Stimulated activated CD4-positive, alpha-beta T cell treated with anti-CD3 and anti-CD28 coated beads, Interleukin-1b, Interleukin-23, amount 100 ng/mL, for 48 hours (primary cell): ENCODE results near the gene FCN2.

Experiments used
- DNase-seq: peaks from one replicate; pipeline ENCODE4 v3.0.0-alpha.2; 2020

FCN2 gene

GRCh38 chr9:134869554-134870300, 10.9 kb upstream of the FCN2 start:
- no peak for DNase-seq

DNA sequence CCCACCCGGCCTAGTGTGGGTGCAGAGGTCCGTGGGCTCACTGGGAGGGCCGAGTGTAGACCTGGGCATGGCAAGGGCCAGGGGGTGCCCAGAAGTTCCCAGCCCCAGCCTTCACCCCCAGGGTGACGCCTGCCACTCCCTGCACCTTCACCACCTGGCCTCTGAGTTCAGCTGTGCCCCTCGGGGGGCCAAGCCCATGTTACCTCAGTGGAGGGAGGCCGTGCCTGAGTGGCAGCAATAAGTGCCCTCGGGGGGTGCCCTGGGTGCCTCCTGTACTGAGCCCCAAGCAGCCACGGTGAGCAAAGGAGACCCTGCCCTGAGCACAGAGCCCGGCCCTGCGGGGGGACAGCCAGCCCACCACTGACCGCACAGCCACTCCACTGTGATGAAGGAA, 10.3 kb upstream of the FCN2 start:
- no peak for DNase-seq

DNA sequence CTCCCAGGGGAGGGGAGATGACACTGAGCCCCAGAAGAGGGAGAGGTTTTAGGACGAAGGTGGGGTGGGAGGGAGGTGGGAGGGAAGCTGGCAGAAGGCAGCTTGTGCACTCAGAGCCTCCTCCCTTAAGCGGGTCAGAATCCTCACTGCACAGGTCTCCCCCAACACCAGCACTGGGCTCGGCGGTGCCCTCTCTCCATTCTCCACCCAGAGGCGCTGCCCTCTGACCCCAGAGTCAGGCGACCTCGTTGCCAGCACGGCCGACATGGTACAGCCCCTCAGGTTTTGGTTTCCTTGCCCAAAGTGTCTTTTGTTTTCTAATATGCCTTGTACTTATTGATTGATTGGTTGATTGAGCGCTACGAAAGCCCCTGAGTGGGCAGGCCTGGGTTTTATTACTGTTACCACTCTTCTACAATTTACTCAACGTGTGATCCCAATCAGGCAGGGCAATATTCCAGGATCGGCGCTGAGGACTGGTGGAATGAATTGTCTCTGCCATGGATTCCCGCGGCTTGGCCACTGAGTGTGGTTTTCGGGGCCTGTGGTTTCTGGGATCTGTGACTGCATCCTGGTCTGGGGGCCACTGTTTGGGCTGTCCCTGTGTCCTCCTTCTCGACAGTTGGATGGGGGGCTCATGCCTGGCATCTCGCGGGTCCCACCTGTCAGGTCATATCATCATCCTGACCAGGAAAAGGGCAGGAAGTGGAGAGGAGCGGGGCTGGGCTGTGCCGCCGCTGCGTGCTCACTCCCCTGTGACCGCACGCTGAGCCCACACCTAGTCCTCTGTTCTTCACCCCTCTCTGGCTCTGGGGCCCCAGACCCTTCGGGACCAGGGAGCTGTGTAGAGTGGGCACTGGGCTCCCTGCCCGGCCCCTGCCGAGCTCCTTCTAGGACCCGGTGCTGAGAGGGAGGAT, 9.6 kb upstream of the FCN2 start:
- DNase-seq, result no peak

GRCh38 chr9:134871697-134872340, 8.8 kb upstream of the FCN2 start:
- no peak for DNase-seq

DNA sequence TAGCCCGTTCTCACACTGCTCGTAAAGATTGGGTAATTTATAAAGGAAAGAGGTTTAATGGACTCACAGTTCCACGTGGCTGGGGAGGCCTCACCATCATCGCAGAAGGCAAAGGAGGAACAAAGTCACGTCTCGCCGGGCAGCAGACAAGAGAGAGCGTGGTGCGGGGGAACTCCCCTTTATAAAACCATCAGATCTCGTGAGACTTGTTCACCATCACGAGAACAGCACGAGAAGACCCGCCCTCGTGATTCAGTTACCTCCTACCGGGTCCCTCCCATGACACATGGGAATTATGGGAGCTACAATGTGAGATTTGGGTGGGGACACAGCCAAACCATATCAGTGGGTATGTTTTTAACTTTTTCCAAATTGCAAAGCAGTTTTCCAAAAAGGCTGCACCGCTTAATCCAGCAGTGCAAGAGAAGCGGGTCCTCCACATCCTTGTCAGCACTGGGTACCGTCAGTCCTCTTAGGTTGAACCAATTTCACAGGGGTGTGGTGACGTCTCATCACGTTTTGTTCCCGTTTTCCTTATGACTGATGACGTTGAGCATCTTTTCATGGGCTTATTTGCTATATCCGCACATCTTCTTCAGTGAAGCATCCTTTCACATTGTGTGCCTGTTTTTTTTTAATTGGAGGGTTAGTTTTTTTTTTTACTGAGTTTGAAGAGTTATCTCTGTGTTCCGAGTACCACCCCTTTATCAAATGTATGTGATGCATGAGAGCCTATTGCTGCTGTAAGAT, 8.0 kb upstream of the FCN2 start:
- DNase-seq, result no peak

DNA sequence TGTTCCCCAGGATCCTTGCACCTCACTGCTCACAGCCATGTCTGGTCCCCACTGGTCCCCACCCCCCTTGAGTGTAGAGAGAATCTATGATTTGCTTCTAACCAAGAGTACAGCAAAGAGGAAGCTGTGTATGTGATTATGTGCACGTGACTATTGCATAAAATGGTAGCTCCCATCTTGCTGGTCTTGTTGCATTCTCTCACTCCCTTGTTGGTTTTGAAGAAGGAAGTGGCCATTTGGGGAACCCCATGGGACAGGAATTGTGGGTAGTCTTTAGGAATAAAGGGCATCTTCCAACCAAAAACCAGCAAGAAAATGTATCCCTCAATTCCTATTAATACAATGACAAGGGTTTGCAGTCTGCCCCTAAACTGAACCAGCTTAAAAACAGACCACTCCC, 5.2 kb upstream of the FCN2 start:
- no peak for DNase-seq

DNA sequence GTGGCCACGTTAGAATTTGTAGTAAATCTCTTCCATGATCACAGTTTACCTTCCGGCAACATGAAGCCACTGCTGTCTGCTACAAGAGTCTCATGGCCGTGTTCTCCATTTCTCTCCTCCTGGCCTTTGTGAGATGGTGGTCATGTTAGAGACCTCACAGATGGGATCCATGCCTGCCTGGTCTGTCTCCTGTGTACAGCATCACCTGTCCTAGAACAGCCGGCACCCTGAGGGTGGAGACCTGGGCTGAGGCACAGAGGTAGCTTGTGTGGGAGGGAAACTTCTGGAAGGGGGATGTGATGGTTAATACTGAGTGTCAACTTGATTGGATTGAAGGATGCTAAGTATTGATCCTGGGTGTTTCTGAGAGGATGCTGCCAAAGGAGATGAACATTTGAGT, 3.1 kb upstream of the FCN2 start:
- no peak for DNase-seq

DNA sequence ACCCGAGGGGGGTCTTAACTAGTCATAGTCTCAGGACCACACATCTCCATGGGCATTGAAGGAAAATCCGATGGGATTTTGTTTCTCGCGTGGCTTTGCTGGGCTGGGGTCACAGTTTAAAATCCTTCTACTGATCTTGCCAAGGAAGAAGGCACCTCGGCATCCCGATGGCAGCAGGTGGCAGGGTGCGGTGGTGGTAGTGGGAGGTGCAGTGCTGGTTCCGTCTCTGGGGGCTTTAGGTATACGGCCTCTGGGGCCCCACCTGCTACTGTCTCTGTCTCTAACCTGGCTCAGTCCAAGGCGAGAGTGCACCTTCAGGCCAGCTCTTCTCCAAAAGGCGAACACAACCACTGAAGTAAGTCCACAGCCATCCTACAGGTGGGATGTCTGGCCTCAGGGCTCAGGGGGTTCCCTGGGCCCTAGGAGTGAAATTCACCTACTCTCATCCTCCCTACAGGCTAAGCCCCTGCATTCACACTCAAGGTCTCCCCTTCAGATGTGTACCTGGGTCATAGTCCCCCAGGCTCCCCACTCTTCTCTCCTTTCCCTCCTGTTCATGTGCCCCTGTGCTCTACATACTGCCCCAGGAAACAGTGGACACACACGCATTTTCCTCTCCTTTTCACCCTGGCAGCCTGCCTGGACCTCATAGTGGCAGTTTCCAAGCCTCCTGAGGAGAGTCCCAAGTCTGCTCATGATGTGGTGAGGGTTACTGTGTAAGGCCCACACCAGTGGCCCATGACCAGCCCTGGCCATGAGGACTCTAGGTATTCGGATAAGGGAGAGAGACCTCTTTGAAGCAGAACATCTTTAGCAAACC, 736 bp upstream of the FCN2 start:
- no peak for DNase-seq

DNA sequence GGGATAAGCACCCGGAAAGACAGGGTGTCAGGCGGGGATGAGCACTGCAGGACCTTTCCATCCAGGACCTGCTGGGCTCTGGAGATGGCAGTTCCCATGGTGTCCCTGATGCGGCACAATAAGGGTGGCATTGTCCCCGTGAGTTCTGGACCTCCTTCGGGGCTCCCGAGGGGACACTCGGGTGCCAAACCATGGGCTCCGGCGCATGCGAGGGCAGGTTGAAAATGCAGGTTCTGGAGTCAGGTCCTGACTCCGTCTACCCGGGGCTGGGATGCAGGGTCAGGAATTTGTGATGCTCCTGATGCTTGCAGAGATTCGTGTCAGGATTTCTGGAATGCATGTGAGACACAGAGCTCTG, 682 bp downstream of the FCN2 start:
- no peak for DNase-seq

GRCh38 chr9:134882204-134882785, 1.7 kb downstream of the FCN2 start:
- DNase-seq, result no peak

DNA sequence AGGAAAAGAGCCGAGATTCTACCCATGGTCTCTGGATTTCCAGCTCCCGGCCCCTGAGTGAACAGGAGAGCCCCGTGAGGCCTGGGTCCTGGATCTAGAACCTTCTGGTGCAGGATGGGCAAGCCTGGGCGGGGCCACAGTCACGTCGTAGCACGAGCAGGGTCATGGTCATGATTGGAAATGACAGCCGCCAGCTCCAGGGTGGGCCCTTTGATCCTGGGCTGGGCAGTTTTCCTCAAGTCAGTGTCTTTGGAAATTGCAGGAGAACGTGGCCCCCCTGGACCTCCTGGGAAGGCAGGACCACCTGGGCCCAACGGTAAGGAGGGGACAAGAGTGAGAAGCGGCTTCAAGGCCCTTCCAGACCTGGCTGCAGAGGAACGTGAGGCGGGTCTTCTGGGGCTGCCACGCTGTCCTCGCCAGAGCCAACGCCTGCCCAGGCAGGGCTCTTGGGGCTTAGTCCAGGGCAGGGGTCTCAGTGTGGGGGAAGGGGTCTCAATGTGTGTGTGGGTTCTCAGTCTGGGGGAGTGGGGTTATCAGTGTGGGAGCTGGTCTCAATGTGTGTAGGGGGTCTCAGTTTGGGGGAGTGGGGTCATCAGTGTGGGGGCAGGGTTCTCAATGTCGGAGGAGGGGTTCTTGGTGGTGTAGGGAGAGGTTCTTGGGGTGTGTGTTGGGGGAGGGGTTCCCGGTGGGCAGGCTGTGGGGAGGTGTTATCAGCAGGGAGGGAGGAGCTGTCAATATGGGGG, 2.6 kb downstream of the FCN2 start:
- DNase-seq, result no peak

GRCh38 chr9:134884492-134884891, 3.9 kb downstream of the FCN2 start:
- DNase-seq, result no peak

GRCh38 chr9:134885001-134885678, 4.5 kb downstream of the FCN2 start:
- no peak for DNase-seq

- DNase-seq, result no peak
Observed at GRCh38 chr9:134885679-134886412, 5.2 kb downstream of the FCN2 start.

DNA sequence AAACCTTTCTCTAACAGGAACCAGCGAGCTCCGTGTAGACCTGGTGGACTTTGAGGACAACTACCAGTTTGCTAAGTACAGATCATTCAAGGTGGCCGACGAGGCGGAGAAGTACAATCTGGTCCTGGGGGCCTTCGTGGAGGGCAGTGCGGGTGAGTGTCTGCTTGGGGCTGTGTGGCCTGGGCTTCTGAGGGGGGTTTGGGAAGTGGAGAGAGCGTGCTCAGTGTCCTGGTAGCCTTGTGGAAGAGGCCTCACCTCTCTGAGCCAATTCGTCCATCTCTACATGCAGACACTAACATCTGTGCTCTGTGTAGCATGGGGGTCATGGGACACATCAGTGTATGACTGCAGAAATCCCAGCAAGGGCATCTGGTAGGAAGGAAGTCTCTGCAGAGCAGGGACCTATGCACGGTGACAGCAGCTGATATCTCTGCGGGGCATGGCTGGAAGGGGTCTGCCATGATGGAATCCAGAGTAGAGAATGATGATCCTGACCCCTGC, 5.9 kb downstream of the FCN2 start:
- no peak for DNase-seq

DNA sequence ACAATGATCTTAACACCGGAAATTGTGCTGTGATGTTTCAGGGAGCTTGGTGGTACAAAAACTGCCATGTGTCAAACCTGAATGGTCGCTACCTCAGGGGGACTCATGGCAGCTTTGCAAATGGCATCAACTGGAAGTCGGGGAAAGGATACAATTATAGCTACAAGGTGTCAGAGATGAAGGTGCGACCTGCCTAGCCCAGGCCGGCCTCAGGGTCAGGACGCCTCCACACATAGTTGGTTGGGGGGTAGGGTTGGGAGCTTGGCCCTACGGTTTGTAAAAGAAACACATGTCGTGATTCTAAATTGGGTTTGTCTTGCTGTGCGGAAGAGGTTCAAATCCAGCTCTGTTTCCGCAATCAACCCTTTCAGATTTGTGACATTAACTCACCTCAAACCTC, 6.6 kb downstream of the FCN2 start:
- no peak for DNase-seq

- DNase-seq, result no peak
Observed at GRCh38 chr9:134887686-134888602, 7.3 kb downstream of the FCN2 start.

DNA sequence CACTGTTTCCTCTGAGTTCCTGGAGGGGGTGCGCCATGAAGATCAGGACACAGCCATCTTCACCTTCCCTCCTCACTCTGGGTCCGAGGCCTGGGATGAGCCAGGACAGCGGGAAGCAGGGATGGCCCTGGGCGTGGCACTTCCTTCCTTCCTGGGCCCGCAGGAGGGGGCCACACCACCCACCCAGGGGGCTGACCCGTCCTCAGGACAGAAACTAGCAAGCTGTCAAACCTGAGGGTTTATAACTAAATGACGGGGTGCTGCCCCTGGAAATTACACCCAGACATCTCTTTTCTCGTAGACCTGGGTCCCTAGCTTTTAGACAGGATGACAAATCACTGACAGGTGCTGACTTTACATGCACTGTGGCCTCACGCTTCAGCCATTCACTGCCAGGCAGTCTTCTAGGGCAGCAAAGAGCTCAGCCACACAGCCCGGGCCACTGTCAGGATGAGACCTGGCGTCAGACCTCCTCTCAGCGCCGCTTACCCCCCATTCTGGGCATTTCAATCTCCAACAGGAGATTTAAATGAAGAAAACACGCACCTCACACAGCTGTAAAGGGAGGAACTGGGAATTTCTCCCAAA, 8.1 kb downstream of the FCN2 start:
- DNase-seq, result no peak
